Sigmoid colon (tissue), 7 donors: ENCODE data around the gene PSMC3IP. TPM values are rescaled to one million over a fixed set of nuclear protein-coding genes. Genes with fewer than 3 reads are reported as not detected.

ENCODE experiments used
- DNase-seq: peaks from one replicate; pipeline ENCODE4 v3.0.0-alpha.2; 2019
- H3K27ac ChIP-seq, 4 donors: fragments of 200-600 bp; sonication (generic); one replicate each; pipeline ENCODE4 v1.5.1; 2016 to 2019; ENCODE audit warnings: mild to moderate bottlenecking in 1 of 4
- H3K27me3 ChIP-seq, 3 donors: fragments of 200-600 bp; sonication (generic); one replicate each; pipeline ENCODE4 v1.5.1; 2019; ENCODE audit warnings: mild to moderate bottlenecking in 1 of 3
- H3K36me3 ChIP-seq, 4 donors: fragments of 200-600 bp; sonication (generic); one replicate each; pipeline ENCODE4 v1.5.1; 2016 to 2019
- H3K4me1 ChIP-seq, 4 donors: fragments of 200-600 bp; sonication (generic); one replicate each; pipeline ENCODE4 v1.5.1; 2017 to 2019
- H3K4me3 ChIP-seq, 4 donors: fragments of 200-600 bp; sonication (generic); one replicate each; pipeline ENCODE4 v1.5.1; 2017 to 2019; ENCODE audit warnings: mild to moderate bottlenecking in 2 of 4, moderate library complexity in 1 of 4
- H3K9me3 ChIP-seq, 4 donors: fragments of 200-600 bp in 3 of 4; sonication (generic) in 3 of 4; one replicate each; pipeline versions ENCODE4 v1.5.1 to v1.6.1; 2013 to 2019
- CTCF ChIP-seq, 4 experiments: fragments of 450-650 bp in 3 of 4; fragments of 200-600 bp in 1 of 4; IDR thresholded peaks; one replicate each; pipeline ENCODE4 v1.5.1; 2016 to 2019; ENCODE audit warnings: antibody characterized with exemption in 4 of 4, mild to moderate bottlenecking in 3 of 4, moderate library complexity in 2 of 4
- EP300 ChIP-seq, 4 donors: sonication (generic); formaldehyde crosslinking; IDR thresholded peaks; one replicate each; pipeline ENCODE4 v1.6.1; 2017; ENCODE audit warnings: antibody characterized with exemption in 4 of 4
- POLR2A ChIP-seq, 2 donors: fragments of 450-650 bp; IDR thresholded peaks; one replicate each; pipeline ENCODE4 v1.6.1; 2016; ENCODE audit warnings: antibody characterized with exemption in 2 of 2, mild to moderate bottlenecking in 2 of 2, moderate library complexity in 2 of 2
- POLR2AphosphoS5 ChIP-seq, 4 donors: sonication (generic); formaldehyde crosslinking; IDR thresholded peaks; one replicate each; pipeline ENCODE4 v1.6.1; 2017; ENCODE audit warnings: antibody characterized with exemption in 4 of 4
- WGBS, 2 donors: extraction: QIAGEN DNeasy Blood & Tissue Kit; methylation state at CpG; one replicate each; pipeline ENCODE4 v1.1.7; 2013; 5-methylcytosine and 5-hydroxymethylcytosine counted together
- intact Hi-C: fragments of 100-400 bp; cut with DNase I; formaldehyde crosslinking; loops from one replicate; pipeline ENCODE4 v1.15.1; 2023
- polyA plus RNA-seq, 3 donors: library from polyadenylated mRNA; stranded (reverse); fragments of 200-250 nt; gene quantifications; one replicate each; pipeline ENCODE4 v1.2.3, GENCODE V29; 2013
- total RNA-seq, 4 donors: library from RNA; depleted of rRNA; stranded (reverse); fragments of >200 nt; gene quantifications; one replicate each; pipeline ENCODE4 v1.1.0, GENCODE V29; 2016
- donor health status: healthy with polysubstance abuse.
- donor health status: Bipolar disorder and iron deficiency.
- donor health status: healthy.

Gene PSMC3IP
- total and polyA plus RNA-seq, 7 donors: 2.3 to 10.3 (median 5.3) TPM

- Histone ChIP-seq H3K4me3 (peak overlapping the region; percentile 43 to 76 (median 60)), H3K4me1 (peaks cover 0 to 29% (median 23%) of the 10 kb centered on the region in 4 donors), H3K27ac (peak overlapping the region; percentile 90 to 96 (median 94)), H3K36me3 (peaks cover 0 to 33% (median 12%) of the 10 kb centered on the region in 4 donors), H3K27me3 (no peaks in the 10 kb centered on the region), H3K9me3 (no peaks in the 10 kb centered on the region)
- WGBS, 2 donors: 1% methylated on average over 65 of the region's 65 CpGs
- intact Hi-C loops: no loop called here
- peak in 3 of 4 donors; percentile 40 to 47 (median 46) for TF ChIP-seq POLR2AphosphoS5 (IDR thresholded peaks at IDR 0.05)
- no peak for TF ChIP-seq CTCF (IDR thresholded peaks at IDR 0.05)
- DNase-seq: peak; percentile 96
Measured at GRCh38 chr17:42536372-42537155, 41.0 kb downstream of the PSMC3IP start.

GRCh38 chr17:42536048-42536371, 41.5 kb downstream of the PSMC3IP start, which contains the start of gene NAGLU:
TSS of gene NAGLU (plus strand) at chr17:42536241. CDS start at chr17:42536273, 32 bp downstream.
- DNase-seq: peak; percentile 99
- WGBS, 2 donors: 1% methylated on average over 40 of the region's 40 CpGs

DNA sequence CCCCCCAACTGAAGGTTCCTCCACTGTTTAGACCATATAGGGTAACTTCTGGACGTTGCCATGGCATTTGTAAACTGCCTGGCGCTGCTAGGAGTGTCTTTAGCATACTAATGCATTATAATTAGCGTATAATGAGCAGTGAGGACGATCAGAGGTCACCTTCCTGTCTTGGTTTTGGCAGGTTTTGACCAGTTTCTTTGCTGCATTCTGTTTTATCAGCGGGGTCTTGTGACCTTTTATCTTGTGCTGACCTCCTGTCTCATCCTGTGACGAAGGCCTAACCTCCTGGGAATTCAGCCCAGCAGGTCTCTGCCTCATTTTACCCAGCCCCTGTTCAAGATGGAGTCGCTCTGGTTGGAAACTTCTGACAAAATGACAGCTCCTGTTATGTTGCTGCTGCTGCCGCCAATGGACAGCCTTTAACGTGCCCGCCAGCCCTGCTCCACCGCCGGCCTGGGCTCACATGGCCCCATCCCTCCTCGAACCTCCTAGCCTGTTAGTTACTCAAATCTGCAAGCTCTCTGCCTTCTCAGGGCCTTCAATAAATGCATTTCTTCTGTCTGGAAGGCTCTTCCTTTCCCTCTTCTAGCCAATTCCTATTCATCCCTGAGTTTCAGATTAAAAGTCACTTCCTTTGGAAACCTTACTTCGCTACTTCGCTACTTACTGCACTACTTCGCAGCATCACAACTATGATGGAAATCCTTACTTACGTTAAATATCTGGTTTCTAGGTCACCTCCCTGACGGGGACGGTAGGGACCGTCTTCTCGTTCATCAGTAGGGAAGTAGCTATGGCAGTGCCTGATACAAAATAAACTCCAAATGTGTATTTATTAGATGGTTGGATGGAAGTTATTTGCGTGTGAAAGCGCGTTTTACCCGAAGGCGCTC, 42.1 kb downstream of the PSMC3IP start:
- intact Hi-C loops: no loop called here
- TF ChIP-seq POLR2A (IDR thresholded peaks at IDR 0.05) (no peak), CTCF (IDR thresholded peaks at IDR 0.05) (no peak), POLR2AphosphoS5 (IDR thresholded peaks at IDR 0.05) (no peak), EP300 (IDR thresholded peaks at IDR 0.05) (no peak)
- H3K27ac ChIP-seq: peak overlapping the region; percentile 90 to 96 (median 94)
- no peak for DNase-seq
- H3K4me3 ChIP-seq: peak overlapping the region; percentile 43 to 76 (median 60)
- H3K36me3 ChIP-seq: peaks cover 0 to 24% (median 12%) of the 10 kb centered on the region in 4 donors
- H3K27me3 ChIP-seq: no peaks in the 10 kb centered on the region
- WGBS, 2 donors: 49 to 50% methylated on average over 26 of the region's 26 CpGs
- peaks cover 0 to 34% (median 27%) of the 10 kb centered on the region in 4 donors for H3K4me1 ChIP-seq
- no peaks in the 10 kb centered on the region for H3K9me3 ChIP-seq

More at GRCh38 chr17:42536048-42536371, 41.5 kb downstream of the PSMC3IP start, which contains the start of gene NAGLU:
- intact Hi-C loops: no loop called here
- Histone ChIP-seq H3K9me3 (no peaks in the 10 kb centered on the region), H3K4me1 (peaks cover 0 to 32% (median 27%) of the 10 kb centered on the region in 4 donors), H3K36me3 (peaks cover 0 to 28% (median 12%) of the 10 kb centered on the region in 4 donors), H3K27me3 (no peaks in the 10 kb centered on the region), H3K27ac (peak within 1 kb of the TSS; percentile 90 to 96 (median 94)), H3K4me3 (peak within 1 kb of the TSS; percentile 43 to 76 (median 60))
- TF ChIP-seq CTCF (IDR thresholded peaks at IDR 0.05): no peak
- TF ChIP-seq POLR2AphosphoS5 (IDR thresholded peaks at IDR 0.05): peak; percentile 82 to 96 (median 92)
- TF ChIP-seq POLR2A (IDR thresholded peaks at IDR 0.05): peak; percentile 58 to 66
- peak in 3 of 4 donors; percentile 45 to 96 (median 75) for TF ChIP-seq EP300 (IDR thresholded peaks at IDR 0.05)

- no peaks in the 10 kb centered on the region for H3K36me3 ChIP-seq
- no peaks in the 10 kb centered on the region for H3K27me3 ChIP-seq
- H3K4me3 ChIP-seq: peak overlapping the region; percentile 37 to 61 (median 52)
- 6 to 11% methylated on average over 60 of the region's 60 CpGs for WGBS, 2 donors
- DNase-seq: peak; percentile 83
- H3K27ac ChIP-seq: peak overlapping the region; percentile 81 to 87 (median 84)
- H3K9me3 ChIP-seq: no peaks in the 10 kb centered on the region
- H3K4me1 ChIP-seq: peaks cover 0 to 36% (median 26%) of the 10 kb centered on the region in 4 donors
- TF ChIP-seq CTCF (IDR thresholded peaks at IDR 0.05) (peak; percentile 26 to 45 (median 38)), POLR2AphosphoS5 (IDR thresholded peaks at IDR 0.05) (peak in 1 of 4 donors; percentile 56), EP300 (IDR thresholded peaks at IDR 0.05) (no peak), POLR2A (IDR thresholded peaks at IDR 0.05) (no peak)
- intact Hi-C loops: no loop called here
Measured at GRCh38 chr17:42531455-42532354, 45.8 kb downstream of the PSMC3IP start.
